GM12872 (cell line): ENCODE results near the gene JUND.

Source experiments
- TF ChIP-seq, protein P1 (sequence below): IDR thresholded peaks from 3 replicates; pipeline ENCODE4 v1.5.1; 2011; ENCODE audit warnings: low read depth, mild to moderate bottlenecking, low read length, moderate library complexity; ENCODE audit not compliant: insufficient read depth

The JUND gene

DNA sequence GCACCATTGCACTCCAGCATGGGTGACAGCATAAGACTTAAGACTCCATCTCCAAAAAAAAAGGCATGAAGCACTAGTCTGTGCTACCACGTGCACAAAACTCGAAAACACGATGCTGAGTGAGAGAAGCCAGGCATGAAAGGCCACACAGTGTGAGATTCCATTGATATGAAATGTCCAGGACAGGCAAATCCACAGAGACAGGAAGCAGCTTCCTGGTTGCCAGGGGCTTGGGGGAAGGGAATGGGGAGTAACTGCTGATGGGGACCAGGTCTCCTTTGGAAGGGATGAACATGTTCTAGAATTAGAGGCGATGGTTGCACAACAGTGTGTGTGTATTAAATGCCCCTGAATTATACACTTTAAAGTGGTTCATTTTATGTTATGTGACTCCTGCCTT lies 15.9 kb upstream of the JUND start:
- TF ChIP-seq, protein P1, sequence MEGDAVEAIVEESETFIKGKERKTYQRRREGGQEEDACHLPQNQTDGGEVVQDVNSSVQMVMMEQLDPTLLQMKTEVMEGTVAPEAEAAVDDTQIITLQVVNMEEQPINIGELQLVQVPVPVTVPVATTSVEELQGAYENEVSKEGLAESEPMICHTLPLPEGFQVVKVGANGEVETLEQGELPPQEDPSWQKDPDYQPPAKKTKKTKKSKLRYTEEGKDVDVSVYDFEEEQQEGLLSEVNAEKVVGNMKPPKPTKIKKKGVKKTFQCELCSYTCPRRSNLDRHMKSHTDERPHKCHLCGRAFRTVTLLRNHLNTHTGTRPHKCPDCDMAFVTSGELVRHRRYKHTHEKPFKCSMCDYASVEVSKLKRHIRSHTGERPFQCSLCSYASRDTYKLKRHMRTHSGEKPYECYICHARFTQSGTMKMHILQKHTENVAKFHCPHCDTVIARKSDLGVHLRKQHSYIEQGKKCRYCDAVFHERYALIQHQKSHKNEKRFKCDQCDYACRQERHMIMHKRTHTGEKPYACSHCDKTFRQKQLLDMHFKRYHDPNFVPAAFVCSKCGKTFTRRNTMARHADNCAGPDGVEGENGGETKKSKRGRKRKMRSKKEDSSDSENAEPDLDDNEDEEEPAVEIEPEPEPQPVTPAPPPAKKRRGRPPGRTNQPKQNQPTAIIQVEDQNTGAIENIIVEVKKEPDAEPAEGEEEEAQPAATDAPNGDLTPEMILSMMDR: no peak

DNA sequence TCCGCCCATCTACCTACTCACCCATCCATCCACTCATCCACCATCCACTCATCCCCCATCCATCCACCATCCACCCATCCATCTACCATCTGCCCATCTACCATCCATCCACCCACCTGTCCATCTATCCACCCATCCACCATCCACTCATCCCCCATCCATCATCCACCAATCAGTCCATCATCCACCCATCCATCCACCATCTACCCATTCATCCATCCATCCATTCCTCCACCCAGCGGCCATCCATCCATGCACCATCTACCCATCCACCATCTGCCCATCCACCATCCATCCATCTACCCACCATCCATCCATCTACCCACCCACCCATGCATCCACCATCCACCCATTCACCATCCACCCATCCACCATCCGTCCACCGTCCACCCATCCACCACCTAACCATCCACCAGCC lies 13.6 kb upstream of the JUND start:
- TF ChIP-seq, protein P1: no peak

DNA sequence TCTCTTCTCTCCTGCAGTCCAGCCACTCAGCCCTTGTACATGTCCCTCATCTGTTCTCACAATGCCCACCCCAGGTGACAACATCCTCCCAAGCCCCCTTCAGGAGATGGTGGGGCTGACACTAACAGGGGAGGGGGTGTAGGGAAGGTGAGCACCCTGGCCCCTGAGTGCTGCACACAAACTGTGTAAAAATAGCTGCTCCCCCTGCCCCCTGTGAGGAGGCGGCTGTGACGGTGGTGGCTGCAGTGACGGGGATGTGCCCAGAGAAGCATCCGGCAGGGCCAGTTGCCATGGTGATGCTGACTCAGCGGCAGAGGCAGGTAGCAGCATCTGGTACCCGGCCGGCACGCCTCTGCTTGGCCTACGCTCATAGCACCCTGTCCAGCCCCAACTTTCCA lies 13.0 kb upstream of the JUND start:
- TF ChIP-seq, protein P1: no peak

DNA sequence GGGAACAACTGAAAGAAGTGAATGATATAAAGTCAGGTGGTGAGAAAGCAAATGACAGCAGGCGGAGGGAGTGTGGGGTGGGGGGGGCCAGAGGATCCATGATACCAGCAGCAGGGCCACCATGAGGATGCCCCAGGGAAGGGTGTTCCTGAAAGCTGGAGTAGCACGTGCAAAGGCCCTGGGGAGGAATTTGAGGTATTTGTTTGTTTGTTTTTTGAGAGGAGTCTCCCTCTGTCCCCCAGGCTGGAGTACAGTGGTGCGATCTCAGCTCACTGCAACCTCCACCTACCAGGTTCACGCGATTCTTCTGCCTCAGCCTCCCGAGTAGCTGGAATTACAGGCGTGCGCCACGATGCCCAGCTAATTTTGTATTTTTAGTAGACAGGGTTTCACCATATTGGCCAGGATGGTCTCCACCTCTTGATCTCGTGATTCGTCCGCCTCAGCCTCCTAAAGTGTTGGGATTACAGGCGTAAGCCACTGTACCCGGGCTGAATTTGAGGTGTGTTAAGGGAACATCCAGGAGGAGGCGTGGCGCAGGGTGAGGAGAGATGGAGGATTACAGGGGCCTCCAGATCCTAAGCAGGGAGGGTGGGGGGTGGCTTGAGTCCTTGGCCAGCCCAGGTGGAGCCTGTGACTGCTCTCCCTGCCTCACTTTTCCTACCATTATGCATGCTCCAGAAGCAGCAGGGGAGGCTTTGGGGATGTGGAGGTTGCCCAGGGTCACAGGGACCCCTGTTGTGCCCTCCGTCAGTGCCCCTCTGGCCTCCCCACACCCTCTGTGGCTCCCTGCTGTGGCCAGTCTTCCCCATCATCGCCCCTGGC lies 12.4 kb upstream of the JUND start:
- TF ChIP-seq, protein P1: no peak

DNA sequence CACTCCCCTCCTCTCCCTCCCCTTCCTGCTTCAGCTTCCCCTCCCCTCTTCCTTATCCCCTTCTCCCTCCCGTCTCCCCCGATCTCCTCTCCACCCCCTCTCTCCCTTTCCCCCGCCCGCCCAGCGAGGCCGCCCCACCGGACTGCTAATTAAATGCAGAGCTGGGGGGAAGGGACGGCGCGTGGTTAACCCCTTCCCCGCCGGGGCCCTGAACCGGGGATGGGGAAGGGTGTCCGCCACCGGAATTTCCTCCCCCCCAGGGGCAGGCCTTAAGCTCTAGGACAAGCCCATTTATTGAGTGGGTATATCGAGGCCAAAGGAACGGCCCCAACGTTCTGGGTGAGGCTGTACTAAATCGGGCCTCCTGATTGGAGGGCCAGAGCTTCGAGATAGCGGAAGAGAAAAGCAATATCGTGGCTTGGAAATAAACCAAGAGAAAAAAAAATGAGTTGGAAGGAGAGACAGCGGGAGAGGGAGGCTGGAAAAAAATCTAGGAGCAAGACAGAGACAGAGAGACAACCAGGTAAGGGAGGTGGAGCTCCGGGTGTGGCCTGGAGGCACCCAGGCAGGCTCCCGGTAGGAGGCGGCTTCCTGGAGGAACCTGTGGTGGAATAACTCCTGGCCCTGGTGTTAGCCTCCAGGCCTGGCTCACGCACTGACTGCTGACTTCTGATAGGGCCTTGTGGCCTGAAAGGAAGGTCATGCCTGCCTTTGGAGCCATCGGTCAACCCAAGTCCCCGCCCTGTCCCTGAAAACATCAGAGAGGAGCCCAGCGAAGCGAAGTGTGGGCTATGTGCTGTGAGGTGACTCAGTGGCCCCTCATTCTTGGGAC lies 11.6 kb upstream of the JUND start:
- TF ChIP-seq, protein P1: no peak

DNA sequence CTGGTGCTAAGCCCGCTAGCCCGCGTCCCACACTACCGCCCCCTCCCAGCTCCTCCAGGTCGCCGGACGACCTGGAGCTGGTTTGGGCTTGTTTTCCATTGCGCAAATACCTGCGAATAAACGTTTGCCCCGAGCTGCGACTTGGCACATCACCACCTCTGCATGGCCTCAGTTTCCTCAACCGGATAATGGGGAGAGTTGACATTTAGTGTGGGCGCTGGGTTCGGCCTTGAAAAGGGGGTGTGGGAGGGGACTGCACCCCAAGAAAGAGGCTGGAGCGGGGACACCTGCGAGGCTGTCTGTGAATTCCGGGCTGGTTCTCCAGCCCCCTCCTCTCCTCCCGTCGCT lies 11.0 kb upstream of the JUND start:
- TF ChIP-seq, protein P1: no peak

DNA sequence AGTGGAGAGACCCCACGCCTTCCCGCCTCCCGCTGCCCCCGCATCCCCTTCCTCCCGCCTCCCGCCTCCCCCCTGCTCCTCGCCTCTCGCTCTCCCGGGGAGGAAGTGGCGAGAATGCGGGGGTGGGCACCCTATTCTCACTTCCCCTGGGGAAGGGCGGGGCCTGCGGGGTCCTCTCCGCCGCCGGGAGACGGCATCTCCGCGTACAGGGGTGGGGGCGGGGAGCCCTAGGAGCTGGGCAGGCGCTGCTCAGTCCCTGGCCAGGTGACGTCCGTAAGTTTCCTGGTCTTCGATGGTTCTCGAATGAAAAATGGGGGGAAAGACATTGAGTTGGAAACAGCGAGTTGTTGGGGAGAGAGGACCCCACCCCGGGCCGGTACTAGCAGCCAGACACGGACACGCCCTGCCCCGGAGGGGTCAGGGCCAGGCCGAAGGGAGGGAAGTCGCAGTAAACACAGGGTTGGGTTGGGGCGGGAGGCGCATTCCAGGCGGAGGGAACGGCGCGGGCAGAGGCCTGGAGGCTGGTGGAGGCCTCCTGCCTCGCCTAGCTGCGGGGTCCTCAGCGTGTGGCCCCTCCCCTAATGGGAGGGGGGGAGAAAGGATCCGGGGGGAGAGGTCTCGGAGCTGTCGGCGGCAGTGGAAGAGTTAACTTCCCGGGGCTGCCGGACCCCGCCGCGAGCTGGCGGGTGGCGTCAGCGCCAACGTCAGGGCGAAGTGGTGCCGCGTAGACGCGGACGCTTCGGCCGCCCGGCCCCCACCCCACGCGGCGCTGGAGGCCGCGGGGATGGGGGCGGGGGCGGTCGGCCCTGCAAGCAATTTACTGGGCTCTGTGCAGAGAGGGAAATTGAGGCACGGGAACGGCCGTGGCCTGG lies 10.4 kb upstream of the JUND start:
- TF ChIP-seq, protein P1: no peak
